GM20000 (cell line): ENCODE measurements around the gene RARG.

ENCODE experiments used
- DNase-seq: peaks from one replicate; pipeline ENCODE4 v3.0.0; 2012; ENCODE audit warnings: low spot score
- CTCF ChIP-seq: IDR thresholded peaks from 2 replicates; pipeline ENCODE4 v1.5.1; 2012; ENCODE audit warnings: mild to moderate bottlenecking, control low read depth; ENCODE audit errors: extremely low read depth, missing control alignments

Gene RARG

GRCh38 chr12:53222170-53222721 is 9.8 kb downstream of the RARG start:
- no peak for TF ChIP-seq CTCF
- peak; percentile 55 for DNase-seq

- TF ChIP-seq CTCF, result no peak
- DNase-seq, result peak; percentile 88
These were observed 10.6 kb downstream of the RARG start for GRCh38 chr12:53221203-53222080.

- DNase-seq, result peak; percentile 98
- no peak for TF ChIP-seq CTCF
These were observed 11.3 kb downstream of the RARG start for GRCh38 chr12:53220694-53221202.

- TF ChIP-seq CTCF, result no peak
- peak; percentile 93 for DNase-seq
These were observed 11.9 kb downstream of the RARG start for GRCh38 chr12:53219956-53220693.

- no peak for TF ChIP-seq CTCF
- DNase-seq, result peak; percentile 79
These were observed 12.6 kb downstream of the RARG start for GRCh38 chr12:53219292-53219955.

GRCh38 chr12:53218551-53219291 is 13.3 kb downstream of the RARG start:
- no peak for TF ChIP-seq CTCF
- DNase-seq, result no peak
